ENCODE results near the gene JUP. TPM values are rescaled to one million over a fixed set of nuclear protein-coding genes. Genes with fewer than 3 reads are reported as not detected.

JUP gene
- total RNA-seq, 2 experiments from 2014 or later, result 40.5 to 62.0 TPM

- CTCF ChIA-PET (ENCODE audit: unreplicated experiment), result no interaction called here
- Histone ChIP-seq H3K4me3 (ENCODE audit: low read depth, low read length, poor library complexity, severe bottlenecking) (peak overlapping the region; percentile 74), H4K20me1 (ENCODE audit: insufficient read depth, low read length) (no peaks in the 10 kb centered on the region), H3K79me2 (ENCODE audit: insufficient read depth, low read depth, low read length) (no peaks in the 10 kb centered on the region), H3K36me3 (ENCODE audit: insufficient read depth, low read length) (peaks cover 19% of the 10 kb centered on the region), H3K4me2 (ENCODE audit: low read length) (peak overlapping the region; percentile 76), H3K9me3 (ENCODE audit: low read length) (no peaks in the 10 kb centered on the region), H3K27ac (ENCODE audit: low read depth, low read length, poor library complexity, severe bottlenecking) (peak overlapping the region; percentile 7), H3K9me2 (ENCODE audit: insufficient read depth, low read length) (no peaks in the 10 kb centered on the region), H2AFZ (ENCODE audit: low read length) (peak overlapping the region; percentile 77; the same call in 1 of the 2 replicates), H3K4me1 (ENCODE audit: insufficient read depth, low read length, poor library complexity, severe bottlenecking) (peaks cover 29% of the 10 kb centered on the region)
- TF ChIP-seq CTCF (conservative IDR thresholded peaks at IDR 0.05; ENCODE audit: low read length) (no peak), EZH2phosphoT487 (IDR thresholded peaks at IDR 0.05; ENCODE audit: borderline replicate concordance, low read depth, low read length) (no peak)
- DNase-seq (ENCODE audit: low spot score), result peak; percentile 60
- BruUV-seq (replicated peaks), result TSS peak; percentile 78
- POLR2A ChIA-PET, result interaction anchor here (1.5 kb wide), 1 partner anchor 14 kb away, joined by 3 read pairs; no protein-coding TSS in a partner anchor
- intact Hi-C loops (cut with micrococcal nuclease; ENCODE audit: unreplicated experiment), result no loop called here
Measured at GRCh38 chr17:41771389-41772206, 14.9 kb downstream of the JUP start.

GRCh38 chr17:41769985-41770384 lies 16.5 kb downstream of the JUP start:
- no peaks in the 10 kb centered on the region for H4K20me1 ChIP-seq (ENCODE audit: insufficient read depth, low read length)
- H3K4me2 ChIP-seq (ENCODE audit: low read length), result peak overlapping the region; percentile 76
- DNase-seq (ENCODE audit: low spot score), result no peak
- H3K27ac ChIP-seq (ENCODE audit: low read depth, low read length, poor library complexity, severe bottlenecking), result no peak overlapping the region
- H3K79me2 ChIP-seq (ENCODE audit: insufficient read depth, low read depth, low read length), result no peaks in the 10 kb centered on the region
- H3K4me1 ChIP-seq (ENCODE audit: insufficient read depth, low read length, poor library complexity, severe bottlenecking), result peaks cover 29% of the 10 kb centered on the region
- BruUV-seq (replicated peaks), result no TSS peak
- intact Hi-C loops (cut with micrococcal nuclease; ENCODE audit: unreplicated experiment), result no loop called here
- H3K4me3 ChIP-seq (ENCODE audit: low read depth, low read length, poor library complexity, severe bottlenecking), result peak overlapping the region; percentile 74
- no peaks in the 10 kb centered on the region for H3K9me3 ChIP-seq (ENCODE audit: low read length)
- H3K9me2 ChIP-seq (ENCODE audit: insufficient read depth, low read length), result no peaks in the 10 kb centered on the region
- ChIA-PET POLR2A (no interaction called here), CTCF (ENCODE audit: unreplicated experiment) (interaction anchor here (0.5 kb wide), 1 partner anchor 275 kb away, joined by 4 read pairs; no protein-coding TSS in a partner anchor)
- peaks cover 24% of the 10 kb centered on the region for H3K36me3 ChIP-seq (ENCODE audit: insufficient read depth, low read length)
- H2AFZ ChIP-seq (ENCODE audit: low read length), result no peak overlapping the region
- TF ChIP-seq EZH2phosphoT487 (IDR thresholded peaks at IDR 0.05; ENCODE audit: borderline replicate concordance, low read depth, low read length) (no peak), CTCF (conservative IDR thresholded peaks at IDR 0.05; ENCODE audit: low read length) (no peak)

GRCh38 chr17:41769346-41769862 lies 17.1 kb downstream of the JUP start:
- Histone ChIP-seq H3K4me2 (ENCODE audit: low read length) (no peak overlapping the region; the same call in 1 of the 2 replicates), H2AFZ (ENCODE audit: low read length) (no peak overlapping the region), H3K4me1 (ENCODE audit: insufficient read depth, low read length, poor library complexity, severe bottlenecking) (peaks cover 26% of the 10 kb centered on the region), H3K79me2 (ENCODE audit: insufficient read depth, low read depth, low read length) (no peaks in the 10 kb centered on the region), H3K27ac (ENCODE audit: low read depth, low read length, poor library complexity, severe bottlenecking) (no peak overlapping the region), H3K4me3 (ENCODE audit: low read depth, low read length, poor library complexity, severe bottlenecking) (no peak overlapping the region), H3K9me2 (ENCODE audit: insufficient read depth, low read length) (no peaks in the 10 kb centered on the region), H3K9me3 (ENCODE audit: low read length) (no peaks in the 10 kb centered on the region), H4K20me1 (ENCODE audit: insufficient read depth, low read length) (no peaks in the 10 kb centered on the region), H3K36me3 (ENCODE audit: insufficient read depth, low read length) (peaks cover 30% of the 10 kb centered on the region)
- BruUV-seq (replicated peaks), result no TSS peak
- ChIA-PET POLR2A (no interaction called here), CTCF (ENCODE audit: unreplicated experiment) (interaction anchor here (0.5 kb wide), 1 partner anchor 276 kb away, joined by 4 read pairs; no protein-coding TSS in a partner anchor)
- no peak for TF ChIP-seq CTCF (conservative IDR thresholded peaks at IDR 0.05; ENCODE audit: low read length)
- TF ChIP-seq EZH2phosphoT487 (IDR thresholded peaks at IDR 0.05; ENCODE audit: borderline replicate concordance, low read depth, low read length), result no peak
- DNase-seq (ENCODE audit: low spot score), result no peak
- intact Hi-C loops (cut with micrococcal nuclease; ENCODE audit: unreplicated experiment), result no loop called here

All from OCI-LY7 (cell line).